ENCODE data around the gene PRKN.
"Not testable (repeated sequence)": the region's sequence is repeated elsewhere in the genome, so short reads cannot be mapped to it uniquely, and the experiment has no call there.

Gene PRKN

DNA sequence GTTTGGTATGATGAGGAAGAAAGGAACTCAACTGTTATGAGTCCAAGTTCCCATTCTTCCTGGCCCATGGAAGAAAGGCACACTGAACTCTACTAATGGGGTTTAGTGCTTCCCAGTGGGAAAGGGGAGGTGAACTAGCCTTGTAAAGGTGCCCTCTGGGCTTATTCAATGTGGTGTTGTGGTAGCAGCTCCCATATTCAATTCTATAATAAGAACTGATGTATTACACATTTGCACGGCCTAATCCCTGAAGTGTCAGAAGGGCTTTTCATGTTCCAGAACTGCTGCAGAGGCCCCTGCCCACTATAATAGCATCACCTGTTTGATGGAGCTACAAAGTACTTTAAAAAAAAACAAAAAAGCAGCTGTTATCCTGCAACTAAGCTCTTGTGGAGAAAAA lies 17.1 kb downstream of the PRKN start:
- DNase-seq = no peak

DNA sequence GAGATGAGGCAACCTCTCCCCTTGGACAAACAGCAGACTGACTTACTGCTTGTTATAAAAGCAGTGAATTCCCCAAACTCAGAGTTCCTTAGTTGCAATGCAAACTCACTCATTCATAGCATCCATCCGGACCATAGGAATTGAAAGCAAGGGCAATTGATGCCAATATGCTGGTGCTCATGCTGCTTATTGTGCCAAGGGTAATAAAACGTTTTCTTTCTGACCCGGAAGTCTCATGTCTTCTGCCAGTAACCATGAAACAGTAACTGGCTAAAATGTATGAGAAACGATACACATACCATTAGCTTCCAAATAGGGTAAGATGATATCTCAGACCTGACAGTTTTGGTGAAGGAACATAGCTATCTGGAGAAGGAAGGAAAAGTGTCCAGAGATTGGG lies 18.1 kb downstream of the PRKN start:
- no peak for DNase-seq

DNA sequence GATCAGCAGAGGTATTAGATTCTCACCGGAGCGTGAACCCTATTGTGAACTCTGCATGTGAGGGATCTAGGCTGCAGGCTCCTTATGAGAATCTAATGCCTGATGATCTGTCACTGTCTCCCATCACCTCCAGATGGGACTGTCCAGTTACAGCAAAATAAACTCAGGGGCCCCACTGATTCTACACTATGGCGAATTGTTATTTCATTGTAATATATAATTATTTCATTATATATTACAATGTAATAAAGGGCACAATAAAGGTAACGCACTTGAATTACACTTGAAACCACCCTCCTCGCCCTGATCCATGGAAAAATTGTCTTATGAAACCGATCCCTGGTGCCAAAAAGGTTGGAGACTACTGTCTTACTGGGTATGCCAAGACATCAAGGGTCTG lies 18.6 kb downstream of the PRKN start:
- DNase-seq = no peak

DNA sequence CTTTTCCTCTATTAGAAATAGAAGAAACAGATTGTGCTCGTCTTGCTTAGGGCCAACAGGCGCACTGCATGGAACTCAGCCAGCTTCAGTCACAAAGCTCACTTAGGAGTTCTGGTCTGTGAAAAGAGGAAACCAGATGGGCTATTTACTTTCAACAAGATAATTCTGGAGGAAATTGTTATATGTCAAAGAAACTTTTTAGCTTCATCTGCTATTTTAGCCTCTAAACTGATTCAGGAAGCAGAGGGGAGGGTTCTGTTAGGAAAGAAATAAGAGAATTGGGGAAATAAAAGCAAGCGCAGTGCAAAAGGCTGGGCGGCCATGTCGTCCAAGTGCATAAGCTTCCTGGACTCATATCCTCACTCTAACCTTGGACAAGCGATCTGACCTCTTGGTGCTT lies 21.3 kb downstream of the PRKN start:
- DNase-seq = no peak

DNA sequence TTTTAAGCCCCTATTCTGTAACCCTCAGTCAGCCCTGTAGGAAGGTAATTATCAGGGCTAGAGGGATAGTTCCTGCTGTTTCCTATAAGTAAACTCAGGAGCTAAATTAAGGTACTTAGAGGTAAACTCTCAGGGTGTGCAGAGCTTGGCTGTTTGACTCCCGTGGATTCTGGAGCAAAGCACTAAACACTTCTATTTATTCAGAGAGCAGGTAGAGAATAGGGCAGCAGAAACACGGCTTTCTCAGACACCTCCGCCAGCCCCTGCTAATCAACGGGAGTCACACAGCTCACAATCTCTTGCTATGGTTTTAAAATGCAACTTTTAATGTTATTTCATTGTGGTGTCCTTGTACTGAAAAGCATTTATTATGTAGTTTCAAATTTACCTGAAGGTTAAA lies 21.8 kb downstream of the PRKN start:
- no peak for DNase-seq

DNA sequence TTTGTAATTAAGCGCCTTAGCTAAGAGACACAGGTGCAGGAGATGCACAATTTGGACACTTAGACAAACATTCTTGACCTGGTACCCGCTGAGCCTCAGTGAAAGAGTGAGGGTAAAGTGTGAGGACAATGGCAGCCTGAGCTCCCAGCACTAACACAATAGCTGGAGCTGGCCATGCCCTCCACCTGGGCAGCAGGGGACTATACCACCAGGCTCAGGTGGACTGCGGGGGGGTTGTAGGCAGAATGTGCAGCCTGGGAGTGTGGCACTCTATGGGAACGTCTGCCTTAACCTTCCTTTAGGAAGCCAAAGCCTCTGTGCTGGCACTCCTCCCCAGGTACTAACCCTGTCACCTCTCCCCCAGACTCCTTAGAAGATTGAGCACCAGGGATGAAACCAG lies 23.6 kb downstream of the PRKN start:
- no peak for DNase-seq

DNA sequence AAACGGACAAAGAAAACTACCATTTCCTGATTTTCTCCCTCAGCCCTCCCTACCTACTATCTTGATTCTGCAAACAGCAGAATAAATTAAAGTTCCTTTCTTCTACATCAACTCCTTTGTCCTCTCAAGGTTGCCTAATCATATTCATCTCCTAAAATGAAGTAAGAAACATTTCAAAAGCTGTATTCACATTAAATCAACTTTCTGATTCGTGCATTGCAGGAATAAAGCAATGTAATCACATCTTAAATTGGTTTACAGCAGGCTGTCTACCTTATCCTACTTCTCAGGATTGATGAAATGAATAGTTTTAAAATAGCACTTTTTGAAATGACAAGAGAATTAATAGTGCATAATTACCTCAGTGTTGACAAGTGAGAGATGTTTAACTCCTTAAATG lies 25.1 kb downstream of the PRKN start:
- no peak for DNase-seq

DNA sequence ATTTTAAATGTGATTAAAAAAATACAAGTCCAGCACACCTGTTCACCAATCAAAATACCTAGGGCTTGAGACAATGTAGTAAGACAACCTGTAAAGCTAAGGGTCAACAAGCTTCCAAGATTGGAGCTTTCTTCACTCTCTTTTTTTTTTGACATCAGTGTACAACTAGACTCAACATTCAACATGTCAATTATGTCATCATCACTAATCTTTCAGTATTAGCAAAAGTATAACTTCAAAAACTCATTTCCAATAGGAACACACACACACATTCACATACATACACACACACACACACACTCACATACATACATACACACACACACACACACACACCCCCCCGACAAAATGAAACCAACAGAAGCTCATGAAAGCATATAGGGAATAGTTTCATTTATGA lies 26.0 kb downstream of the PRKN start:
- no peak for DNase-seq

DNA sequence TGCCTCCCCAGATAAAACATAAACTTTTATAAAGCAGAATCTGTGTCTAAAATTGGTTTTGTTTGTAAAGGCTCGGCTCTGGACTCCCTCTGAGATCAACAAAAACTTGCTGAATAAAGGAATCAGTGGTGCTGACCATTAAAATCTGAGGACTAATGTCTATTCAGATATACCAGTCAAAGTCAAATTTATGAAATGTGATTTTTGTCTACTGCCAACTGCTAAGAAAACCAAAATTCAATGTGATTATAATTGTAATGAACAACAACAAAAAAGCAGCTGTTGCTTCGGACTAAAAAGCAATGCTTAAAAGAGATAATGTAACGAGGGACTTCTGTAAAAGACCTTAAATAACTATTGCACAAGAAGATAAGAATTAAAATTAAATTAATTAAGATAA lies 26.6 kb downstream of the PRKN start:
- DNase-seq = no peak

DNA sequence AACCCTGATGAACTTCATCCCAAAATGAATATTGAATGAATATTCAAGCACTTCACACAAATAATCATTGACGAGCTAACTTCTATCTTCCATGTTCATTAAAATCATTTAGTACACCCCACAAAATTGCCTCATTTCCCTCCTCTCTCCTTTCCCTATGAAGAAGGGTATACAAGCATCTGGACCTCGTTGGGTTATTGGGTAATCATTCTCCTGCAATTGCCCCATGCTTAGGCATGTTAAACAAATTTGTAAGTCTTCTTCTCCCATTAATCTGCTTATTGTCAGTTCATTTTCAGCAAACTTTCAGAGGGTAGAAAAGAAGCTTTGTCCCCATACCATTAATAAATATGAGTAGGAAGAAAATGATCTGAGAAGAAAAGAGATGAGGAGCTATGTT lies 27.6 kb downstream of the PRKN start:
- no peak for DNase-seq

DNA sequence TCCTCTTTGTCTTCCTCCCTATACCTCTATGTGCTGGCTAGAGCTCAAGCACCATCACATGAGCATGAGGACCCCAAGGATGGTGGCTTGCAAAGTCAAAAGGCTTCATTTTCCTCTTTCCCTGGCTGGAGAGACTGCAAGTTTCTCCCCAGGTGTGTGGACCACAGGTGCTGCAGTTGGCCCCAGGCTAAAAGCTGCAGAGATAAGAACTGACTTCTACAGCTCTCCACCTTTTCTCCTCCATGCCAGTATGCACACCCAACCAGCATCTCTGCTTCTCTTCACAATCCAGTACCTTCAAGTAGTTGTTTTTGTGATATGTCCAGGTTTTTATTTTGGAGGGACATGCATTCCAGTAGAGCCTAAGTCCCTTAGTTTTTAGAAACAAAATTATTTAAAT lies 29.1 kb downstream of the PRKN start:
- DNase-seq = no peak

DNA sequence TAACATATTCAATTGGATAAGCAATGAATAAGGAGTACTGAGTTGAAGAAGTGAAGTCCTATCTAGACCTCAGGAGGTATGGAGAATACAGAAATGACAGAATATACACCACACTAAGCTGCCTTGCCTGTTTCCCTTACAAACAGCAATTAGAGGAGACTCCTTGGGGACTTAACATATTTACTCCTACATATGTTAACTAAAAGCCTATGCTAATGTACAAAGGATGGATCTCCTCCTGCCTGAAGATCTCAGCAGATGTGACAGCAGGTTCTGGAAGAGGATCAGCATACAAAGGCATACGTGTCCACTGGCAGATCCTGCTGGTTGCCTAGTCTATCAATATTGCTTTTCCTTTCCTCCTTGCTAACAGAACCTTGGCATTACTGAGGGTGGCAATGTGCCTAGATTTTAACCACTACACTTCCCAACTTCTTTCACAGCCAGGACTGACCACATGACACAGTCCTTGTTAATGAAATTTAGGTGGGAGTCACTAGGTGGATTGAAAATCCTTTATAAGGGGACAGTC lies 29.6 kb downstream of the PRKN start:
- no peak for DNase-seq

DNA sequence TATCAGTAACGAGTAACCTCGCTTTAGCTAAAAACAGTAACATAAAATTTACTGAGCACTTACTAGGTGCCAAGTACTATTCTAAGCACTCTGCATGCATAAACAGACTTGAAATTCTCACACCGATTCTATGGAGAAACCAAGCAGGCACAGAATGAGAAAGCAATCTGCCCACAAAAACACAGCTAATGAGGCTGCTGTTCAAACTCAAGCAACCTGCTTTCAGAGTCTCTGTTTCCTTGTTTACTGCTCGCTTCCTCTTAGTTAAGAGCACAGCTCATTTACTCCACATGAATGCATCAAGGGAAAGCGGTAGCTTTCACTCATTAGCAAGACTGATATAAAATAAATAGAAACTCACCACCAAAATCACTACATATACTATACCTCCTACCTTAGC lies 37.4 kb downstream of the PRKN start:
- no peak for DNase-seq

DNA sequence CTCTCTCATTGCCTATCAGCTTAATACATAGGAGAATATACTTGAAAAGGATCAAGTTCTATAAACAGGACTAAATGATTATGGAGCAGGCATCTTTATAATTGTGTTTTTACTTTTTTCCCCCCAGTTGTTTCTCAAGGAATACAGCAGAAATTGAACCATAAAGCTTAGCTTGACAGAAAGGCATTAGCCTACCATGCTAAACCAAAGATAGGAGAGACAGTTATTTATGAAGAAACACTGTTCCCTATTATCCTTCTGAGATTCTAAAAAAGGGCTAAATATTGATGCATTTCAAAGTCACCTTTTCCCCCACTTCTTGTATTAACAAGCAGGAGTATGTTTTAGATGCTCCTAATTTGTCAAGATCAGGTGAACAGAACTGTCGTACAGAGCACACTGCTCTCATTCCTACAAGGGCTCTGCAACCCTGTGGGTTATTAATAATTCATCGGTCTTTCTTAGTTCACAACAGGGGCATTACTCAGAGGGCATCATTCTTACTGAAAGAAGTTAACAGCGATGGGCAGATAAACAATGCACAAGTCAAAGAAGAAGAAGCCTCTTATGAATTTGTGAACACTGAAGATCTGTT lies 38.7 kb downstream of the PRKN start:
- no peak for DNase-seq

DNA sequence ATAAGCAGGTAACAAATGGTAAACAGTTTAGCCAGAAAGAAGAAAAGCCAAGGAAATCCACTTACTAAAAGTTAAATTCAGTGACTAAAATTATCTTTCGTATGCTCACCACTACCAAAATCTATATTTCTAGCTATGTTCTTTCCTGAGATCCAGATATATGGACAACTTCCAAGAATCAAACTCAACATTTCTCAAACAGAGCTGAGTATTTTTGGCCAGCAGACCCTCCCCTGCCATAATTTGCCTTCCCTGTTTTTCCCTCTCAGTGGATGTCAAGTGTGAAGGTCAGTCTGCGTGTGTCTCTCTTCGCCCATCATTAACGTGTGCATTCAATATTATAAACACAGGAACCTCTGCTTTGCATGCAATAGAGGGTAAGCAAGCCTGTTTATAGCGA lies 42.0 kb downstream of the PRKN start:
- DNase-seq = no peak

DNA sequence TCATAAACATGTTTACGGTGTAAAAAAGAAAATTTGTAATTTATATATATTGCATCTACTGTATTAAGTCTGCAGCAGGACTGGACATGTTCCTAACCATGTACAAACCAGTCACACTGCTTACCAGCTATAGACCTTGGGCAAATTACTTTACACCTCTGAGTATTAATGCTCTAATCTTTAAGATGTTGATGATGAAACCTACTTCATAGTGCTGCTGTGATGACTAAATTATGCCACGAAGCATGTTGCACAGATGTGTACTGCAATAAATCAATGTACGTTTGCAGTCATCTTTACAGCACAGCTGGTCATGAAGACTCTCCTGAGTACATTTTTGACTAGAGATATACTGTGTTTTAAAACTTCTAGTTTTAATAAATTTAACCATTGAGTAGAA lies 42.6 kb downstream of the PRKN start:
- no peak for DNase-seq

DNA sequence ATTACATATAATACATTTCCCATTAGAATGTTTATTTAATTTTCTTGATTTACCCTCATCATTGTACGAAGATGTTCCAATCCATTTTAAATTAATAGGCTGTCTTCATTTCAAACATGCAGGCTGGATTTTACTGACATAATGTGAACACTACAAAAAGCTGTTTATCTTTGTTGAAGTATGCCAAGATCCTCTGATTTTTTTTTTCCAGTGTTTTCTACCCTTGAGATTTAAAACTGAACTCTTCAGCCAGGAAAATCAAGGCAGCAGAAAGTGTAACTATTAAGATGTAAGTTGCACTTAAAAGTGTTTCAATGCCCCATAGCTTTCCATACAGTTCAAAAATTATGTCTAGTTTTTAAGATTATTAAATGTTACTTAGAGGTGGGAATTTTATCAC lies 43.5 kb downstream of the PRKN start:
- no peak for DNase-seq

DNA sequence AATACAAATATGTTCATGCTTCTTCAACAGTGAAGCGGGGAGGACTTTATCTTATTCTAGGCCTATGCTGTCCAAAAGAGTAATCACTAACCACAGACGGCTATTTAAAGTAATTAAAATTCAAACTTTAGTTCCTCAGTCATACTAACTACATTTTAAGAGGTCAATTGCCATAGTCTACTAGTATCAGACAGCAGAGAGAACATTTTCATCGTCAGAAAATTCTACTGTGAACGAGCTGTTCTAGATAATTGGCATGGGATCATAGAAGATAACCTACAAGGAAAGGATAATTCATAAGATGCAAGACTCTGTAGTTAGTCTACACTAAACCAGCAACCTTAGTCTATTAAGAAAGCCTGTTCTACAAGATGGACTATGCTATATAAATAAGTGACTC lies 44.4 kb downstream of the PRKN start:
- DNase-seq = no peak

DNA sequence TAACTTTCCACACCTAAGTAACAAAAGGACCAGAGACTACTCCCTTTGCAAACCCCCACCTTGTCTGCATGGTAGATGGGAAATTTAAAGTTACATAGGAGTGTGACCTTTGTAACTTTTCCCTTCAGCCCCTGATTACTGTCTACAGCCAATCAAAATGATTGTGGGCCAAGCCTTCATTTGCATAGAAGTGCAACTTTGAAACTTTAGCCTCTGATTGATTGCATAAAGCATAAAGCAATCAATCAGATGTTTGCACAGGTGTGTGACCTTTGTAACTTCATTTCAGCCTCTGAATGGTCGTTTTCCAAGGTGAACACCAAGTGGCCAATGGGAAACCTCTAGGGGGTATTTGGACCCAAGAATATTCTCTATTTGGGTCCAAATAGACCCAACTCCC lies 46.1 kb downstream of the PRKN start:
- no peak for DNase-seq

DNA sequence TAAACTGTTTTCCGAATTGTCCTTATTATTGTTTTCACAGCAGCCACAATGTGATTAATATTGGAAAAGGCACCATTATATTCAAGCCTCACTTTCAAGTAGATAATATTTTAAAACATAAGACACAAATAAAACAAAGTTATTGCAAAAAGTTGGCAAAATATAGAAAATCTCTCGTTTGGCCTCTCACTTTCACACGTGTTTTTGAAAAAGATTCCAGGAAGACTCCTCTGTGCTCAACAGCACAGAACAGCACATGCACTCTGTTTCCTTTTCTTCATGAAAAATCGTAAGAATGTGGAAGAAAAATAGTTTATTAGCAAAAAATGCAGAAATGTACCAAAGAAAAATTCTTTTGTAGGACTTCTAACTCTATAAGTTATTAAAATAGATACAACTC lies 46.7 kb downstream of the PRKN start:
- no peak for DNase-seq

DNA sequence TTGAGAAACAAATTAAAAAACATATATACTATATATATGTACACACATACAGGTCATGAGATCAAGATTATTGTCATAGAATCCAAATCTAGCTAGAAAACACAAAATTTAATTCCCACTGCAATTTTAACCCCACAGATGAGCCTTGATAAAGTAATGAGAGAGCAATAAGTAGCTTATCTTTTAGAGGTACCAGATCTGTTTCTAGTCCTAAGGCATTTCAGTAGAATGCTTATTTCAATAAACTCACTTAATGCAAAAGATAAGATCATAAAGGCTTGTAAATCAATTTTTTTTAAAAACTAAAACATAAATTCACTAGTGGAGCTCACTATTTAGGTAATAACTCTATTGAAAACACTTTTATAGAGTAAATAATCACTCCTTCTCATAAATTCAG lies 47.2 kb downstream of the PRKN start:
- no peak for DNase-seq

DNA sequence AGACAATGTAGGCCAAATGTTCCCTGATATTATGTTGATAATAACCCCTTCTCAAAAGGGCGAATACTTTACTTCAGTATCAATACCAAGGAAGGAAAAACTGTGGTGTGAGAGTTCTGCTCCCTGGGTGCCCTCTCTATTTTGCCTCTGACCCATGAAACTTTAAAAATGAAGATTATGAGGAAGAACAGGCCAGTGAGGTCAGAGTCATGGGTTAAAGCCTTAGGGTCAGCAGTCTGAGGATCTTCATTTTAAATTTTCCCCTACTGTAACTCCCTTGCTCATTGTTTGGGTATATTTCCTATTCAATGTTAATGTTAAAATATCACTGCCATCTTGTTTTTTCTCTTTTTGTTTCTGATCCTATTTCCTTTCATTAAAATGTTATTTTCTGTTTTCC lies 47.9 kb downstream of the PRKN start:
- DNase-seq = no peak

DNA sequence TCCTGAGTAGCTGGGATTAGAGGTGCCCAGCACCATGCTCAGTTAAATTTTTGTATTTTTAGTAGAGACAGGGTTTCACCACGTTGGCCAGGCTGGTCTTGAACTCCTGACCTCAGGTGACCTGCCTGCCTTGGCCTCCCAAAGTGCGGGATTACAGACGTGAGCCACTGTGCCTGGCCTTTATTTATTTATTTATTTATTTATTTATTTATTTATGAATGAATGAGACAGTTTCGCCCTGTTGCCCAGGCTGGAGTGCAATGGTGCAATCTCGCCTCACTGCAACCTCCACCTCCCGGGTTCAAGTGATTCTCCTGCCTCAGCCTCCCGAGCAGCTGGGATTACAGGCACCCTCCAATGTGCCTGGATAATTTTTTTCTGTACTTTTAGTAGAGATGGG lies 48.7 kb downstream of the PRKN start:
- DNase-seq = not testable (repeated sequence)

DNA sequence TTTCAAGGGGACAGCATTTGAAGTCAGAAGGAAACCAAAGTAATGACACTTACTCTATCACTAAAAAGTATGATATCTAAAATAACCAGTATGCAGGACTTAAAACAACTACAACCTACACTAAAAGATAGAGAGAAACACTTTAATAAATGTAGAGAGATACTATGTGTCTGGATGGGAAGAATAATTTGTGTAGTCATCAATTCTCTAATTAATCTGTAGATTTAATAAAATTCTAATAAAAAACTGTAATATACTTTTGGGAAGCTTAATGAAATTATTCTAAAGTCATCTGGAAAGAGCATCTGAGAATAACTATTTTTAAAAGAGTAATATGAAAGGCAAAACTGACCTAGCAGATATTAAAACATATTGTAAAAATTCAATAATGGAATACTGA lies 52.1 kb downstream of the PRKN start:
- no peak for DNase-seq

DNA sequence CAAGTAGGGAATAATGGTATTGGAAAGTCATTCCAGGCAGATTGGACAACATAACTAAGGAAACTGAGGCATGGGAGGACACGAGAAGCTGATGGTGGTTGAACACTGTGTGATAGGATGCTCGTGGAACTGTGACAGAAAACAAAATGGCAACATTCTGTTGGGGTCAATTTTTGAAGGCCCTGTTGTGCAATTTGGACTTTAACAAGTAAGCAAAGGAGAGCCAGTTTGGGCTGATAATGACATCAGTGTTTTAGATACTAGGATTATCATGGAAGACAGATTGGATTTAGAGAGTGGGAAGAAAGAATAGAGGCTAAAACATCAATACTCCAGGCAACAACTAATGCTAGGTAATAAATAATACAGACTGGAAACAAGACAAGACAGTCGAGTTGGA lies 53.1 kb downstream of the PRKN start:
- DNase-seq = no peak
